Type B pancreatic cell (in vitro differentiated cells): ENCODE data around the gene NF2. TPM values are rescaled to one million over a fixed set of nuclear protein-coding genes. Genes with fewer than 3 reads are reported as not detected.

Experiments
- DNase-seq: peaks from one replicate; pipeline ENCODE4 v3.0.0; 2021; ENCODE audit warnings: mixed read lengths; ENCODE audit not compliant: unreplicated experiment; ENCODE audit errors: extremely low spot score
- H3K27ac Mint-ChIP-seq: 2 replicates; pipeline ENCODE4 v1.8.0; 2021; ENCODE audit warnings: mild to moderate bottlenecking, mixed read lengths
- H3K27me3 Mint-ChIP-seq: 2 replicates; pipeline ENCODE4 v1.8.0; 2021; ENCODE audit warnings: mixed read lengths
- H3K36me3 Mint-ChIP-seq: 2 replicates; pipeline ENCODE4 v1.8.0; 2021; ENCODE audit warnings: mixed read lengths
- H3K4me1 Mint-ChIP-seq: one replicate; pipeline ENCODE4 v1.8.0; 2021; ENCODE audit warnings: mixed read lengths; ENCODE audit not compliant: unreplicated experiment
- H3K4me3 Mint-ChIP-seq: 2 replicates; pipeline ENCODE4 v1.8.0; 2021; ENCODE audit warnings: mild to moderate bottlenecking, mixed read lengths
- H3K9me3 Mint-ChIP-seq: 2 replicates; pipeline ENCODE4 v1.8.0; 2021; ENCODE audit warnings: mixed read lengths
- CTCF ChIP-seq: fragments of 200-600 bp; sonication (generic); conservative IDR thresholded peaks from 2 replicates; pipeline ENCODE4 v1.5.0; 2021; ENCODE audit warnings: antibody characterized with exemption, mild to moderate bottlenecking
- total RNA-seq: library from RNA; stranded (reverse); gene quantifications from 2 replicates; pipeline ENCODE4 v1.2.1, GENCODE V29; 2021; ENCODE audit warnings: low replicate concordance

The NF2 gene
- total RNA-seq, 1 donor from 2014 or later, result 45.6 TPM

GRCh38 chr22:29630987-29631386 is 27.6 kb downstream of the NF2 start:
- no peaks in the 10 kb centered on the region for H3K9me3 Mint-ChIP-seq
- DNase-seq, result no peak
- H3K27me3 Mint-ChIP-seq, result peaks cover 6% of the 10 kb centered on the region
- H3K27ac Mint-ChIP-seq, result no peak overlapping the region
- peaks cover 6% of the 10 kb centered on the region for H3K36me3 Mint-ChIP-seq
- no peak for TF ChIP-seq CTCF
- H3K4me3 Mint-ChIP-seq, result no peak overlapping the region
- peaks cover 49% of the 10 kb centered on the region for H3K4me1 Mint-ChIP-seq

- no peak for TF ChIP-seq CTCF
- Mint-ChIP-seq H3K9me3 (no peaks in the 10 kb centered on the region), H3K27me3 (peaks cover 6% of the 10 kb centered on the region), H3K4me3 (no peak overlapping the region), H3K4me1 (peaks cover 42% of the 10 kb centered on the region), H3K27ac (no peak overlapping the region), H3K36me3 (peaks cover 4% of the 10 kb centered on the region)
- no peak for DNase-seq
Observed at GRCh38 chr22:29631725-29632124, 28.3 kb downstream of the NF2 start.

DNA sequence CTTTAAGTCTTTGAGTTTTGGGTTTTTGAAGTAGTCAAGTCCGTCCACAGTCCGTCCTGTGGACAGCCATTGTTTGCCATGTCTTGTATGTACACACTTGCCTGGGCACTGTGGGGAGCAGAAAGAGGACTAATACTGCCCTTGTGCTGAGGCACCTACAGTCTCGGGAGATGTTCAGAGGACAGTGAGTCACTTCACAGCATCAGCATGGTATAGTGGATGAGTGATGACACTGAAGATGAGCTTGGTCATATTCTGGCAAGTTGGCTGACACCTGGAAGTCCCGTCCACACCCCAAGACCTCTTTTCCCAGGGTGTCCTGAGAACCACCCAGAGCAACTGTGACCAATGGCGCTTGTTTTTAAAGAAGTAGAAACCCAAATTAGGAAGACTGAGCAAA is 29.2 kb downstream of the NF2 start:
- Mint-ChIP-seq H3K4me3 (no peak overlapping the region), H3K27me3 (peaks cover 6% of the 10 kb centered on the region), H3K9me3 (no peaks in the 10 kb centered on the region), H3K36me3 (peaks cover 4% of the 10 kb centered on the region), H3K4me1 (peaks cover 36% of the 10 kb centered on the region), H3K27ac (no peak overlapping the region)
- no peak for TF ChIP-seq CTCF
- DNase-seq, result no peak

GRCh38 chr22:29633514-29634312 is 30.3 kb downstream of the NF2 start:
- Mint-ChIP-seq H3K27me3 (peaks cover 6% of the 10 kb centered on the region), H3K27ac (no peak overlapping the region), H3K36me3 (peaks cover 6% of the 10 kb centered on the region), H3K4me1 (peaks cover 36% of the 10 kb centered on the region), H3K9me3 (no peaks in the 10 kb centered on the region), H3K4me3 (no peak overlapping the region)
- DNase-seq, result no peak
- TF ChIP-seq CTCF, result no peak

- no peaks in the 10 kb centered on the region for H3K9me3 Mint-ChIP-seq
- peaks cover 6% of the 10 kb centered on the region for H3K27me3 Mint-ChIP-seq
- H3K4me3 Mint-ChIP-seq, result no peak overlapping the region
- H3K4me1 Mint-ChIP-seq, result peaks cover 27% of the 10 kb centered on the region
- no peak for TF ChIP-seq CTCF
- no peak for DNase-seq
- H3K36me3 Mint-ChIP-seq, result peaks cover 13% of the 10 kb centered on the region
- no peak overlapping the region for H3K27ac Mint-ChIP-seq
Observed at GRCh38 chr22:29634847-29635246, 31.4 kb downstream of the NF2 start.
